GM12878 (cell line): ENCODE data around the gene PSTPIP2. TPM values are rescaled to one million over a fixed set of nuclear protein-coding genes. Genes with fewer than 3 reads are reported as not detected.

Experiments
- ATAC-seq: fragments of 200-7000 bp; cut with Tn5 transposase; 3 replicates; pipeline ENCODE4 v1.9.1; 2020; ENCODE audit warnings: mild to moderate bottlenecking, moderate library complexity
- BruUV-seq: library from RNA; stranded (reverse); fragments of 400-500 nt; replicated peaks from 2 replicates; lab custom pipeline; 2021; lab: Mats Ljungman, UMichigan
- CTCF ChIA-PET: fragments of 300-600 bp; sonication (Branson Sonifier 250); formaldehyde crosslinking; extraction: SDS; loops from one replicate; lab custom pipeline; 2021; ENCODE audit warnings: inconsistent platforms; lab: Yijun Ruan, JAX
- POLR2A ChIA-PET: fragments of 350-600 bp; formaldehyde crosslinking; extraction: SDS; loops from one replicate; lab custom pipeline; 2021; ENCODE audit warnings: inconsistent platforms; lab: Charles Lee
- RAD21 ChIA-PET: fragments of 300-600 bp; sonication (Branson Sonifier 250); formaldehyde crosslinking; loops from one replicate; lab custom pipeline; 2023; ENCODE audit warnings: antibody characterized with exemption; ENCODE audit not compliant: unreplicated experiment; lab: Charles Lee
- SMC1A ChIA-PET: fragments of 300-600 bp; sonication (Branson Sonifier 250); formaldehyde crosslinking; loops from one replicate; lab custom pipeline; 2023; ENCODE audit not compliant: unreplicated experiment, uncharacterized antibody; lab: Charles Lee
- DNase-seq: peaks from one replicate; pipeline ENCODE4 v3.0.0-alpha.2; 2011; ENCODE audit warnings: low read depth, low spot score
- FAIRE-seq: peaks from 3 replicates; lab custom pipeline; 2011; peaks lifted over from hg19 to GRCh38; lab: Jason Lieb, UNC
- H2AFZ ChIP-seq: 2 replicates; pipeline ENCODE4 v1.6.0; 2011; ENCODE audit warnings: low read depth, low read length, control low read depth; ENCODE audit not compliant: control insufficient read depth
- H3K27ac ChIP-seq: 2 replicates; pipeline ENCODE4 v1.5.1; 2011; ENCODE audit warnings: control low read depth; ENCODE audit not compliant: control insufficient read depth, insufficient read depth
- H3K27me3 ChIP-seq, 2 experiments: replicated peaks in 1 of 2; 2 replicates each; pipeline versions ENCODE4 v1.6.0 to v1.6.1; 2011; ENCODE audit warnings: low read length in 1 of 2; ENCODE audit not compliant: control insufficient read depth in 2 of 2, insufficient read depth in 2 of 2
- H3K36me3 ChIP-seq, 2 experiments: 2 replicates each; pipeline ENCODE4 v1.5.1; 2011; ENCODE audit warnings: low read length in 1 of 2; ENCODE audit not compliant: control insufficient read depth in 2 of 2, insufficient read depth in 2 of 2
- H3K4me1 ChIP-seq: 2 replicates; pipeline ENCODE4 v1.6.1; 2011; ENCODE audit warnings: mild to moderate bottlenecking, low read length, moderate library complexity, mixed read lengths; ENCODE audit not compliant: control insufficient read depth, insufficient read depth
- H3K4me2 ChIP-seq: 2 replicates; pipeline ENCODE4 v1.6.0; 2011; ENCODE audit warnings: control low read depth; ENCODE audit not compliant: control insufficient read depth, insufficient read depth
- H3K4me3 ChIP-seq: fragments of 200-600 bp; sonication (generic); 2 replicates; pipeline ENCODE4 v1.5.1; 2016
- H3K79me2 ChIP-seq: 2 replicates; pipeline ENCODE4 v1.6.0; 2011; ENCODE audit warnings: low read length; ENCODE audit not compliant: control insufficient read depth, insufficient read depth
- H3K9ac ChIP-seq: 2 replicates; pipeline ENCODE4 v1.8.0; 2011; ENCODE audit warnings: low read length, control low read depth, mixed read lengths; ENCODE audit not compliant: control insufficient read depth, insufficient read depth
- H3K9me3 ChIP-seq: replicated peaks from 3 replicates; pipeline ENCODE4 v1.5.1; 2011; ENCODE audit warnings: mild to moderate bottlenecking, low read length; ENCODE audit not compliant: control insufficient read depth, insufficient read depth
- H4K20me1 ChIP-seq: 2 replicates; pipeline ENCODE4 v1.6.0; 2011; ENCODE audit not compliant: control insufficient read depth, insufficient read depth
- ATF7 ChIP-seq: fragments of 450-650 bp; IDR thresholded peaks from 2 replicates; pipeline ENCODE4 v1.6.1; 2016; ENCODE audit warnings: low read depth, mild to moderate bottlenecking
- CEBPB ChIP-seq, 2 experiments: fragments of 150-350 bp in 1 of 2; IDR thresholded peaks; 2 replicates each; pipeline ENCODE4 v1.6.1; 2012 to 2014; ENCODE audit warnings: low read depth in 2 of 2, low read length in 2 of 2, borderline replicate concordance in 1 of 2, inconsistent platforms in 1 of 2
- CEBPZ ChIP-seq: fragments of 150-350 bp; IDR thresholded peaks from 2 replicates; pipeline ENCODE4 v1.6.1; 2016; ENCODE audit warnings: low read depth, low read length
- E2F4 ChIP-seq: IDR thresholded peaks from 2 replicates; pipeline ENCODE4 v1.6.1; 2012; ENCODE audit warnings: low read depth, low read length, improper control_type of control experiment
- GABPA ChIP-seq: IDR thresholded peaks from 2 replicates; pipeline ENCODE4 v1.6.1; 2014; ENCODE audit warnings: antibody characterized with exemption, low read depth, mild to moderate bottlenecking, inconsistent platforms
- NFYB ChIP-seq: IDR thresholded peaks from 2 replicates; pipeline ENCODE4 v1.6.1; 2011; ENCODE audit warnings: low read depth, mild to moderate bottlenecking, low read length, improper control_type of control experiment, moderate library complexity; ENCODE audit not compliant: insufficient read depth
- POLR2AphosphoS5 ChIP-seq: IDR thresholded peaks from 2 replicates; pipeline ENCODE4 v1.6.1; 2011; ENCODE audit warnings: mild to moderate bottlenecking, low read length, inconsistent platforms
- RELA ChIP-seq: fragments of 450-650 bp; IDR thresholded peaks from 2 replicates; pipeline ENCODE4 v1.8.0; 2014; ENCODE audit warnings: borderline replicate concordance; ENCODE audit not compliant: partially characterized antibody
- SREBF2 ChIP-seq: IDR thresholded peaks from 2 replicates; pipeline ENCODE4 v1.6.1; 2012; ENCODE audit warnings: mild to moderate bottlenecking, low read length
- SUZ12 ChIP-seq: fragments of 200-600 bp; sonication (generic); IDR thresholded peaks from one replicate; pipeline ENCODE4 v1.6.1; 2018; ENCODE audit warnings: antibody characterized with exemption, mild to moderate bottlenecking; ENCODE audit not compliant: unreplicated experiment
- WGBS: methylation state at CpG from one replicate; pipeline ENCODE4 v1.1.6; 2016; ENCODE audit warnings: low lambda C conversion rate; ENCODE audit not compliant: insufficient replicate concordance, insufficient coverage; ENCODE audit errors: missing lambda C conversion rate; 5-methylcytosine and 5-hydroxymethylcytosine counted together
- in situ Hi-C: fragments of 300-500 bp; cut with MboI; formaldehyde crosslinking; loops from 9 replicates; pipeline ENCODE4 v1.14.3; 2018; ENCODE audit warnings: mixed read lengths
- intact Hi-C: fragments of 100-400 bp; cut with micrococcal nuclease; formaldehyde crosslinking; loops from one replicate; pipeline ENCODE4 v1.14.2; 2022; ENCODE audit not compliant: unreplicated experiment
- polyA plus RNA-seq, 11 experiments: library from polyadenylated mRNA; depleted of rRNA in 4 of 11; unstranded in 6 of 11; stranded (reverse) in 5 of 11; fragments of >200 nt; fragmentation: Nextera tagmentation in 4 of 11; fragmentation: Illumina TruSeq in 1 of 11; extraction: Ambion mirVana in 4 of 11; extraction: Trizol in 1 of 11; gene quantifications; 1 replicate in 1 of 11; 2 replicates in 10 of 11; pipeline versions ENCODE4 v1.2.1 to v1.2.3, GENCODE V29; 2011 to 2016; ENCODE audit warnings: inconsistent platforms in 2 of 11, missing spikeins in 2 of 11, low read depth in 1 of 11
- total RNA-seq, 4 experiments: library from RNA; depleted of rRNA in 3 of 4; stranded (reverse); fragments of >200 nt in 3 of 4; fragmentation: Illumina TruSeq in 1 of 4; extraction: Trizol in 1 of 4; gene quantifications; 2 replicates each; pipeline versions ENCODE4 v1.2.1 to v1.2.3, GENCODE V29; 2013 to 2021
- TF ChIP-seq, protein P1 (sequence below): fragments of 450-650 bp; IDR thresholded peaks from 2 replicates; pipeline ENCODE4 v1.6.1; 2016; ENCODE audit warnings: mild to moderate bottlenecking, moderate library complexity, borderline replicate concordance
- TF ChIP-seq, protein P2 (sequence below): fragments of 450-650 bp; IDR thresholded peaks from 2 replicates; pipeline ENCODE4 v1.6.1; 2017; ENCODE audit warnings: mild to moderate bottlenecking, moderate library complexity

The PSTPIP2 gene
- total and polyA plus RNA-seq, 10 of the 15 experiments (the other 5 are each of a cell fraction or from before 2014, with no cell fraction given), result 0.69 to 38.4 (median 24.7) TPM

GRCh38 chr18:46109386-46109785 is 37.3 kb upstream of the PSTPIP2 start:
- H3K9me3 ChIP-seq, result no peaks in the 10 kb centered on the region
- ATAC-seq, result no peak
- no TSS peak for BruUV-seq
- SMC1A ChIA-PET, result no interaction called here
- POLR2A ChIA-PET, result no interaction called here
- DNase-seq, result no peak
- CTCF ChIA-PET, result no interaction called here
- no peak overlapping the region for H2AFZ ChIP-seq
- H3K4me2 ChIP-seq, result no peak overlapping the region
- H3K27me3 ChIP-seq, result no peaks in the 10 kb centered on the region
- in situ Hi-C loops, result no loop called here
- H3K79me2 ChIP-seq, result peaks cover 8% of the 10 kb centered on the region
- H3K27ac ChIP-seq, result no peak overlapping the region
- RAD21 ChIA-PET, result no interaction called here
- no peaks in the 10 kb centered on the region for H4K20me1 ChIP-seq
- 98% methylated on average over 3 of the region's 5 CpGs for WGBS
- intact Hi-C loops, result no loop called here
- no peaks in the 10 kb centered on the region for H3K4me1 ChIP-seq
- H3K4me3 ChIP-seq, result no peak overlapping the region
- peaks cover 0 to 8% of the 10 kb centered on the region in 2 experiments; a peak in 2 of 4 replicates for H3K36me3 ChIP-seq
- no peak overlapping the region for H3K9ac ChIP-seq
- no peak for FAIRE-seq
- TF ChIP-seq CEBPZ (no peak), RELA (no peak), GABPA (no peak), SREBF2 (no peak), POLR2AphosphoS5 (no peak), E2F4 (no peak), CEBPB (IDR thresholded peaks at IDR 0.05; ENCODE audit: borderline replicate concordance in 1 of 2, low read depth in 2 of 2, low read length in 2 of 2) (no peak), ATF7 (no peak), NFYB (no peak), SUZ12 (no peak)
- TF ChIP-seq, protein P1, sequence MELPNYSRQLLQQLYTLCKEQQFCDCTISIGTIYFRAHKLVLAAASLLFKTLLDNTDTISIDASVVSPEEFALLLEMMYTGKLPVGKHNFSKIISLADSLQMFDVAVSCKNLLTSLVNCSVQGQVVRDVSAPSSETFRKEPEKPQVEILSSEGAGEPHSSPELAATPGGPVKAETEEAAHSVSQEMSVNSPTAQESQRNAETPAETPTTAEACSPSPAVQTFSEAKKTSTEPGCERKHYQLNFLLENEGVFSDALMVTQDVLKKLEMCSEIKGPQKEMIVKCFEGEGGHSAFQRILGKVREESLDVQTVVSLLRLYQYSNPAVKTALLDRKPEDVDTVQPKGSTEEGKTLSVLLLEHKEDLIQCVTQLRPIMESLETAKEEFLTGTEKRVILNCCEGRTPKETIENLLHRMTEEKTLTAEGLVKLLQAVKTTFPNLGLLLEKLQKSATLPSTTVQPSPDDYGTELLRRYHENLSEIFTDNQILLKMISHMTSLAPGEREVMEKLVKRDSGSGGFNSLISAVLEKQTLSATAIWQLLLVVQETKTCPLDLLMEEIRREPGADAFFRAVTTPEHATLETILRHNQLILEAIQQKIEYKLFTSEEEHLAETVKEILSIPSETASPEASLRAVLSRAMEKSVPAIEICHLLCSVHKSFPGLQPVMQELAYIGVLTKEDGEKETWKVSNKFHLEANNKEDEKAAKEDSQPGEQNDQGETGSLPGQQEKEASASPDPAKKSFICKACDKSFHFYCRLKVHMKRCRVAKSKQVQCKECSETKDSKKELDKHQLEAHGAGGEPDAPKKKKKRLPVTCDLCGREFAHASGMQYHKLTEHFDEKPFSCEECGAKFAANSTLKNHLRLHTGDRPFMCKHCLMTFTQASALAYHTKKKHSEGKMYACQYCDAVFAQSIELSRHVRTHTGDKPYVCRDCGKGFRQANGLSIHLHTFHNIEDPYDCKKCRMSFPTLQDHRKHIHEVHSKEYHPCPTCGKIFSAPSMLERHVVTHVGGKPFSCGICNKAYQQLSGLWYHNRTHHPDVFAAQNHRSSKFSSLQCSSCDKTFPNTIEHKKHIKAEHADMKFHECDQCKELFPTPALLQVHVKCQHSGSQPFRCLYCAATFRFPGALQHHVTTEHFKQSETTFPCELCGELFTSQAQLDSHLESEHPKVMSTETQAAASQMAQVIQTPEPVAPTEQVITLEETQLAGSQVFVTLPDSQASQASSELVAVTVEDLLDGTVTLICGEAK, result no peak
- TF ChIP-seq, protein P2, sequence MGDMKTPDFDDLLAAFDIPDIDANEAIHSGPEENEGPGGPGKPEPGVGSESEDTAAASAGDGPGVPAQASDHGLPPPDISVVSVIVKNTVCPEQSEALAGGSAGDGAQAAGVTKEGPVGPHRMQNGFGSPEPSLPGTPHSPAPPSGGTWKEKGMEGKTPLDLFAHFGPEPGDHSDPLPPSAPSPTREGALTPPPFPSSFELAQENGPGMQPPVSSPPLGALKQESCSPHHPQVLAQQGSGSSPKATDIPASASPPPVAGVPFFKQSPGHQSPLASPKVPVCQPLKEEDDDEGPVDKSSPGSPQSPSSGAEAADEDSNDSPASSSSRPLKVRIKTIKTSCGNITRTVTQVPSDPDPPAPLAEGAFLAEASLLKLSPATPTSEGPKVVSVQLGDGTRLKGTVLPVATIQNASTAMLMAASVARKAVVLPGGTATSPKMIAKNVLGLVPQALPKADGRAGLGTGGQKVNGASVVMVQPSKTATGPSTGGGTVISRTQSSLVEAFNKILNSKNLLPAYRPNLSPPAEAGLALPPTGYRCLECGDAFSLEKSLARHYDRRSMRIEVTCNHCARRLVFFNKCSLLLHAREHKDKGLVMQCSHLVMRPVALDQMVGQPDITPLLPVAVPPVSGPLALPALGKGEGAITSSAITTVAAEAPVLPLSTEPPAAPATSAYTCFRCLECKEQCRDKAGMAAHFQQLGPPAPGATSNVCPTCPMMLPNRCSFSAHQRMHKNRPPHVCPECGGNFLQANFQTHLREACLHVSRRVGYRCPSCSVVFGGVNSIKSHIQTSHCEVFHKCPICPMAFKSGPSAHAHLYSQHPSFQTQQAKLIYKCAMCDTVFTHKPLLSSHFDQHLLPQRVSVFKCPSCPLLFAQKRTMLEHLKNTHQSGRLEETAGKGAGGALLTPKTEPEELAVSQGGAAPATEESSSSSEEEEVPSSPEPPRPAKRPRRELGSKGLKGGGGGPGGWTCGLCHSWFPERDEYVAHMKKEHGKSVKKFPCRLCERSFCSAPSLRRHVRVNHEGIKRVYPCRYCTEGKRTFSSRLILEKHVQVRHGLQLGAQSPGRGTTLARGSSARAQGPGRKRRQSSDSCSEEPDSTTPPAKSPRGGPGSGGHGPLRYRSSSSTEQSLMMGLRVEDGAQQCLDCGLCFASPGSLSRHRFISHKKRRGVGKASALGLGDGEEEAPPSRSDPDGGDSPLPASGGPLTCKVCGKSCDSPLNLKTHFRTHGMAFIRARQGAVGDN, result no peak
